H9 (cell line): ENCODE measurements around the gene AKNAD1. TPM values are rescaled to one million over a fixed set of nuclear protein-coding genes. Genes with fewer than 3 reads are reported as not detected.

Source experiments
- DNase-seq: peaks from one replicate; pipeline ENCODE4 v3.0.0-alpha.2; 2017
- H2AFZ ChIP-seq: one replicate; pipeline ENCODE4 v1.6.1; 2013; ENCODE audit warnings: mild to moderate bottlenecking, low read length, control low read depth, moderate library complexity
- H2AK5ac ChIP-seq: 2 replicates; pipeline ENCODE4 v1.6.1; 2013; ENCODE audit warnings: low read length, control low read depth, mixed read lengths; ENCODE audit not compliant: insufficient read length
- H2BK120ac ChIP-seq: one replicate; pipeline ENCODE4 v1.6.1; 2013; ENCODE audit warnings: low read depth, mild to moderate bottlenecking, low read length, control low read depth, inconsistent platforms; ENCODE audit not compliant: poor library complexity, severe bottlenecking
- H2BK12ac ChIP-seq: 2 replicates; pipeline ENCODE4 v1.6.1; 2013; ENCODE audit warnings: low read length, control low read depth, mixed read lengths, low read depth; ENCODE audit not compliant: insufficient read length
- H2BK15ac ChIP-seq: 2 replicates; pipeline ENCODE4 v1.6.1; 2013; ENCODE audit warnings: low read depth, low read length, control low read depth
- H2BK20ac ChIP-seq: one replicate; pipeline ENCODE4 v1.6.1; 2013; ENCODE audit warnings: low read depth, mild to moderate bottlenecking, low read length, control low read depth, inconsistent platforms; ENCODE audit not compliant: poor library complexity, severe bottlenecking
- H2BK5ac ChIP-seq: 2 replicates; pipeline ENCODE4 v1.6.1; 2013; ENCODE audit warnings: low read length, control low read depth, mixed read lengths; ENCODE audit not compliant: insufficient read length
- H3K14ac ChIP-seq: 2 replicates; pipeline ENCODE4 v1.6.1; 2013; ENCODE audit warnings: low read length, control low read depth; ENCODE audit not compliant: insufficient read depth
- H3K18ac ChIP-seq: 2 replicates; pipeline ENCODE4 v1.6.1; 2013; ENCODE audit warnings: low read depth, mild to moderate bottlenecking, mixed read lengths, low read length, control low read depth; ENCODE audit not compliant: insufficient read length
- H3K23ac ChIP-seq: 2 replicates; pipeline ENCODE4 v1.6.1; 2013; ENCODE audit warnings: low read length, control low read depth, mixed read lengths, low read depth; ENCODE audit not compliant: insufficient read length
- H3K23me2 ChIP-seq: 2 replicates; pipeline ENCODE4 v1.6.1; 2013; ENCODE audit warnings: low read depth, mild to moderate bottlenecking, mixed read lengths, low read length, control low read depth; ENCODE audit not compliant: insufficient read length, poor library complexity, severe bottlenecking
- H3K27ac ChIP-seq: 2 replicates; pipeline ENCODE4 v1.5.1; 2013; ENCODE audit warnings: low read length, control low read depth, mixed read lengths, low read depth; ENCODE audit not compliant: insufficient read length
- H3K27me3 ChIP-seq: 2 replicates; pipeline ENCODE4 v1.6.1; 2013; ENCODE audit warnings: low read length, control low read depth, inconsistent platforms; ENCODE audit not compliant: insufficient read depth
- H3K4ac ChIP-seq: 2 replicates; pipeline ENCODE4 v1.6.1; 2013; ENCODE audit warnings: low read depth, mild to moderate bottlenecking, control low read depth, inconsistent platforms, low read length, moderate library complexity
- H3K4me1 ChIP-seq: 2 replicates; pipeline ENCODE4 v1.6.1; 2013; ENCODE audit warnings: low read length, control low read depth, inconsistent platforms; ENCODE audit not compliant: insufficient read depth
- H3K4me2 ChIP-seq: 2 replicates; pipeline ENCODE4 v1.6.1; 2013; ENCODE audit warnings: low read length, control low read depth, mixed read lengths; ENCODE audit not compliant: insufficient read length, insufficient read depth
- H3K56ac ChIP-seq: 2 replicates; pipeline ENCODE4 v1.6.1; 2013; ENCODE audit warnings: low read depth, mild to moderate bottlenecking, mixed read lengths, low read length, control low read depth; ENCODE audit not compliant: insufficient read length
- H3K79me1 ChIP-seq: 2 replicates; pipeline ENCODE4 v1.6.1; 2013; ENCODE audit warnings: low read depth, mild to moderate bottlenecking, moderate library complexity, low read length, control low read depth, inconsistent platforms; ENCODE audit not compliant: insufficient read depth, poor library complexity, severe bottlenecking
- H3K79me2 ChIP-seq: 2 replicates; pipeline ENCODE4 v1.6.1; 2013; ENCODE audit warnings: low read length, control low read depth, inconsistent platforms; ENCODE audit not compliant: insufficient read depth
- H3K9ac ChIP-seq: 2 replicates; pipeline ENCODE4 v1.6.1; 2013; ENCODE audit warnings: low read length, control low read depth, mixed read lengths; ENCODE audit not compliant: insufficient read length; ENCODE audit errors: extremely low read depth
- H3K9me3 ChIP-seq: one replicate; pipeline ENCODE4 v1.6.1; 2013; ENCODE audit warnings: low read depth, low read length, inconsistent platforms; ENCODE audit not compliant: control insufficient read depth
- H3T11ph ChIP-seq: one replicate; pipeline ENCODE4 v1.6.1; 2013; ENCODE audit warnings: mild to moderate bottlenecking, low read length, control low read depth, inconsistent platforms
- H4K20me1 ChIP-seq: one replicate; pipeline ENCODE4 v1.6.1; 2013; ENCODE audit not compliant: control insufficient read depth, insufficient read length, insufficient read depth
- H4K5ac ChIP-seq: 2 replicates; pipeline ENCODE4 v1.6.1; 2013; ENCODE audit warnings: low read depth, mild to moderate bottlenecking, mixed read lengths, low read length, control low read depth; ENCODE audit not compliant: insufficient read length
- H4K8ac ChIP-seq: replicated peaks from 2 replicates; pipeline ENCODE4 v1.6.1; 2013; ENCODE audit warnings: low read length, control low read depth, mixed read lengths, low read depth; ENCODE audit not compliant: insufficient read length
- H4K91ac ChIP-seq: 2 replicates; pipeline ENCODE4 v1.6.1; 2013; ENCODE audit warnings: low read depth, mild to moderate bottlenecking, moderate library complexity, mixed read lengths, low read length, control low read depth; ENCODE audit not compliant: insufficient read length
- H3K27ac Mint-ChIP-seq, 3 experiments: 2 replicates in 2 of 3; 3 replicates in 1 of 3; pipeline ENCODE4 v1.8.0; 2020 to 2021; ENCODE audit warnings: mixed read lengths in 3 of 3, mild to moderate bottlenecking in 1 of 3, moderate library complexity in 1 of 3
- H3K27me3 Mint-ChIP-seq: 2 replicates; pipeline ENCODE4 v1.8.0; 2021; ENCODE audit warnings: low read depth, mild to moderate bottlenecking, moderate library complexity, mixed read lengths
- H3K36me3 Mint-ChIP-seq, 3 experiments: 2 replicates in 2 of 3; 3 replicates in 1 of 3; pipeline ENCODE4 v1.8.0; 2020 to 2021; ENCODE audit warnings: low read depth in 3 of 3, mixed read lengths in 3 of 3; ENCODE audit not compliant: insufficient read depth in 1 of 3
- H3K4me1 Mint-ChIP-seq, 2 experiments: 2 replicates each; pipeline ENCODE4 v1.8.0; 2020; ENCODE audit warnings: mixed read lengths in 2 of 2
- H3K4me3 Mint-ChIP-seq, 2 experiments: 2 replicates in 1 of 2; 3 replicates in 1 of 2; pipeline ENCODE4 v1.8.0; 2020 to 2021; ENCODE audit warnings: mild to moderate bottlenecking in 2 of 2, mixed read lengths in 2 of 2, moderate library complexity in 1 of 2
- H3K9me3 Mint-ChIP-seq, 2 experiments: 2 replicates in 1 of 2; 3 replicates in 1 of 2; pipeline ENCODE4 v1.8.0; 2020; ENCODE audit warnings: mild to moderate bottlenecking in 2 of 2, mixed read lengths in 2 of 2, moderate library complexity in 1 of 2
- WGBS: extraction: QIAGEN DNeasy Blood & Tissue Kit; methylation state at CpG from one replicate; pipeline ENCODE4 v1.1.7; 2013; ENCODE audit warnings: missing lambda C conversion rate, low lambda C conversion rate, mixed read lengths; ENCODE audit not compliant: insufficient read length; ENCODE audit errors: extremely low coverage; 5-methylcytosine and 5-hydroxymethylcytosine counted together
- total RNA-seq: library from RNA; stranded (reverse); gene quantifications from 2 replicates; pipeline ENCODE4 v1.2.1, GENCODE V29; 2021
- TF ChIP-seq, protein P1 (sequence below): fragments of 200-600 bp; sonication (generic); conservative IDR thresholded peaks from 3 replicates; pipeline ENCODE4 v1.8.0; 2021; ENCODE audit warnings: antibody characterized with exemption, mild to moderate bottlenecking

The AKNAD1 gene
- total RNA-seq, 1 experiment from 2014 or later, result not detected

DNA sequence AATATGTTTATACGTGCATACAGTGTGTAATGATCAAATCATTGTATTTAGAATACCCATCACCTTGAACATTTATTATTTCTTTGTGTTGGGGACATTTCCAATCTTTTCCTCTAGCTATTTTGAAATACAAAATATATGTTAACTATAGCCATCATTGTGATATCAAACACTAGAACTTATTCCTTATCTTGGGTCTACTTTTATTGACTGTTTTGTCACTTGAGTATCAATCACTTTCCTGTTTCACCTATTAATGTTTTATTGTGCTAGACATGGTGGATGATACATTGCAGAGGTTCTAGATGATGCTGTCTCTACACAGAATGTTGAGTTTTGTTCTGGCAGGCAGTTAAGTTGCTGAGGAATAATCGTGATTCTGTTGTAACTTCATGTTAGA, 64.5 kb downstream of the AKNAD1 start:
- no peak for DNase-seq
- Mint-ChIP-seq H3K4me3 (no peak overlapping the region), H3K9me3 (peaks cover 22 to 27% of the 10 kb centered on the region in 2 experiments), H3K27me3 (no peaks in the 10 kb centered on the region), H3K36me3 (peaks cover 34 to 68% (median 67%) of the 10 kb centered on the region in 3 experiments), H3K27ac (no peak overlapping the region), H3K4me1 (no peaks in the 10 kb centered on the region)
- H3K4ac ChIP-seq, result no peak overlapping the region
- H2BK20ac ChIP-seq, result no peak overlapping the region
- H3K14ac ChIP-seq, result no peak overlapping the region
- no peak overlapping the region for H4K91ac ChIP-seq
- no peaks in the 10 kb centered on the region for H3K4me1 ChIP-seq
- no peak overlapping the region for H2BK120ac ChIP-seq
- H3K27me3 ChIP-seq, result no peaks in the 10 kb centered on the region
- H2BK12ac ChIP-seq, result no peak overlapping the region
- H3K23me2 ChIP-seq, result no peaks in the 10 kb centered on the region
- WGBS, result no CpG with 5 or more reads among the region's 2 CpGs
- H4K8ac ChIP-seq, result no peak overlapping the region
- no peak overlapping the region for H2BK5ac ChIP-seq
- no peak overlapping the region for H3K18ac ChIP-seq
- no peak overlapping the region for H3T11ph ChIP-seq
- no peak overlapping the region for H2AFZ ChIP-seq
- no peaks in the 10 kb centered on the region for H3K79me1 ChIP-seq
- TF ChIP-seq, protein P1, sequence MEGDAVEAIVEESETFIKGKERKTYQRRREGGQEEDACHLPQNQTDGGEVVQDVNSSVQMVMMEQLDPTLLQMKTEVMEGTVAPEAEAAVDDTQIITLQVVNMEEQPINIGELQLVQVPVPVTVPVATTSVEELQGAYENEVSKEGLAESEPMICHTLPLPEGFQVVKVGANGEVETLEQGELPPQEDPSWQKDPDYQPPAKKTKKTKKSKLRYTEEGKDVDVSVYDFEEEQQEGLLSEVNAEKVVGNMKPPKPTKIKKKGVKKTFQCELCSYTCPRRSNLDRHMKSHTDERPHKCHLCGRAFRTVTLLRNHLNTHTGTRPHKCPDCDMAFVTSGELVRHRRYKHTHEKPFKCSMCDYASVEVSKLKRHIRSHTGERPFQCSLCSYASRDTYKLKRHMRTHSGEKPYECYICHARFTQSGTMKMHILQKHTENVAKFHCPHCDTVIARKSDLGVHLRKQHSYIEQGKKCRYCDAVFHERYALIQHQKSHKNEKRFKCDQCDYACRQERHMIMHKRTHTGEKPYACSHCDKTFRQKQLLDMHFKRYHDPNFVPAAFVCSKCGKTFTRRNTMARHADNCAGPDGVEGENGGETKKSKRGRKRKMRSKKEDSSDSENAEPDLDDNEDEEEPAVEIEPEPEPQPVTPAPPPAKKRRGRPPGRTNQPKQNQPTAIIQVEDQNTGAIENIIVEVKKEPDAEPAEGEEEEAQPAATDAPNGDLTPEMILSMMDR, result no peak
- no peak overlapping the region for H3K9ac ChIP-seq
- no peak overlapping the region for H2BK15ac ChIP-seq
- H4K5ac ChIP-seq, result no peak overlapping the region
- no peak overlapping the region for H3K56ac ChIP-seq
- H3K9me3 ChIP-seq, result peaks cover 6% of the 10 kb centered on the region
- H3K23ac ChIP-seq, result no peak overlapping the region
- H2AK5ac ChIP-seq, result no peak overlapping the region
- H3K27ac ChIP-seq, result no peak overlapping the region
- H3K4me2 ChIP-seq, result no peak overlapping the region
- H3K79me2 ChIP-seq, result no peaks in the 10 kb centered on the region
- no peaks in the 10 kb centered on the region for H4K20me1 ChIP-seq
